HEK293 (cell line): ENCODE data around the gene DOCK4.

Experiments used
- ATF2 ChIP-seq: fragments of 450-650 bp; formaldehyde crosslinking; IDR thresholded peaks from 2 replicates; pipeline ENCODE4 v1.5.1; 2016; ENCODE audit warnings: missing biosample characterization, missing genetic modification characterization, low read depth
- CTCF ChIP-seq: fragments of 450-650 bp; formaldehyde crosslinking; IDR thresholded peaks from 2 replicates; pipeline ENCODE4 v1.5.1; 2016; ENCODE audit warnings: missing biosample characterization, missing genetic modification characterization
- PRDM1 ChIP-seq: fragments of 450-650 bp; formaldehyde crosslinking; IDR thresholded peaks from 2 replicates; pipeline ENCODE4; 2016; ENCODE audit warnings: missing biosample characterization, missing genetic modification characterization
- REST ChIP-seq: fragments of 450-650 bp; formaldehyde crosslinking; IDR thresholded peaks from 2 replicates; pipeline ENCODE4 v1.5.1; 2016; ENCODE audit warnings: missing biosample characterization, missing genetic modification characterization
- ZBTB7A ChIP-seq: fragments of 450-650 bp; formaldehyde crosslinking; IDR thresholded peaks from 2 replicates; pipeline ENCODE4 v1.5.1; 2016; ENCODE audit warnings: low read depth, missing biosample characterization, missing genetic modification characterization
- ZBTB8A ChIP-seq: fragments of 450-650 bp; formaldehyde crosslinking; IDR thresholded peaks from 2 replicates; pipeline ENCODE4 v1.5.1; 2016; ENCODE audit warnings: missing biosample characterization, missing genetic modification characterization
- ZNF518A ChIP-seq: fragments of 450-650 bp; formaldehyde crosslinking; conservative IDR thresholded peaks from 2 replicates; pipeline ENCODE4 v1.5.1; 2016; ENCODE audit warnings: low read depth, missing biosample characterization, missing genetic modification characterization
- ZNF558 ChIP-seq: fragments of 450-650 bp; formaldehyde crosslinking; IDR thresholded peaks from 2 replicates; pipeline ENCODE4 v1.5.1; 2016; ENCODE audit warnings: missing biosample characterization, missing genetic modification characterization
- ZNF768 ChIP-seq: fragments of 450-650 bp; formaldehyde crosslinking; IDR thresholded peaks from 2 replicates; pipeline ENCODE4 v1.5.1; 2018; ENCODE audit warnings: missing biosample characterization, mild to moderate bottlenecking, missing genetic modification characterization

GRCh38 chr7:111833466-111833865 is 372.7 kb downstream of the DOCK4 start:
- TF ChIP-seq CTCF (tag by site-specific recombination) (no peak), PRDM1 (tag by site-specific recombination) (no peak), ZBTB8A (tag by site-specific recombination) (no peak), ATF2 (no peak), REST (tag by site-specific recombination) (no peak), ZNF518A (tag by site-specific recombination) (no peak), ZNF768 (tag by site-specific recombination) (no peak), ZBTB7A (tag by site-specific recombination) (no peak), ZNF558 (tag by site-specific recombination) (no peak)
